ENCODE results near the gene VPS13A. TPM values are rescaled to one million over a fixed set of nuclear protein-coding genes. Genes with fewer than 3 reads are reported as not detected.
A peak's percentile ranks its signal among the peaks of the same experiment; 100 is the strongest.

VPS13A gene
- total RNA-seq, 1 donor from 2014 or later = 29.3 TPM

GRCh38 chr9:77175151-77175550 lies 2.2 kb upstream of the VPS13A start:
- peaks cover 23% of the 10 kb centered on the region for H3K4me1 Mint-ChIP-seq
- H3K4me3 Mint-ChIP-seq = peak overlapping the region; percentile 54
- DNase-seq (ENCODE audit: low read depth, low spot score) = no peak
- TF ChIP-seq, protein P1, sequence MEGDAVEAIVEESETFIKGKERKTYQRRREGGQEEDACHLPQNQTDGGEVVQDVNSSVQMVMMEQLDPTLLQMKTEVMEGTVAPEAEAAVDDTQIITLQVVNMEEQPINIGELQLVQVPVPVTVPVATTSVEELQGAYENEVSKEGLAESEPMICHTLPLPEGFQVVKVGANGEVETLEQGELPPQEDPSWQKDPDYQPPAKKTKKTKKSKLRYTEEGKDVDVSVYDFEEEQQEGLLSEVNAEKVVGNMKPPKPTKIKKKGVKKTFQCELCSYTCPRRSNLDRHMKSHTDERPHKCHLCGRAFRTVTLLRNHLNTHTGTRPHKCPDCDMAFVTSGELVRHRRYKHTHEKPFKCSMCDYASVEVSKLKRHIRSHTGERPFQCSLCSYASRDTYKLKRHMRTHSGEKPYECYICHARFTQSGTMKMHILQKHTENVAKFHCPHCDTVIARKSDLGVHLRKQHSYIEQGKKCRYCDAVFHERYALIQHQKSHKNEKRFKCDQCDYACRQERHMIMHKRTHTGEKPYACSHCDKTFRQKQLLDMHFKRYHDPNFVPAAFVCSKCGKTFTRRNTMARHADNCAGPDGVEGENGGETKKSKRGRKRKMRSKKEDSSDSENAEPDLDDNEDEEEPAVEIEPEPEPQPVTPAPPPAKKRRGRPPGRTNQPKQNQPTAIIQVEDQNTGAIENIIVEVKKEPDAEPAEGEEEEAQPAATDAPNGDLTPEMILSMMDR (conservative IDR thresholded peaks at IDR 0.05) = no peak
- no peaks in the 10 kb centered on the region for H3K9me3 Mint-ChIP-seq
- H3K27me3 Mint-ChIP-seq (ENCODE audit: low read depth) = peaks cover 12% of the 10 kb centered on the region
- no peak overlapping the region for H3K27ac Mint-ChIP-seq (ENCODE audit: unreplicated experiment)
- H3K36me3 Mint-ChIP-seq (ENCODE audit: low read depth) = no peaks in the 10 kb centered on the region

GRCh38 chr9:77176106-77176505 lies 1.2 kb upstream of the VPS13A start:
- H3K4me1 Mint-ChIP-seq = peaks cover 23% of the 10 kb centered on the region
- no peaks in the 10 kb centered on the region for H3K36me3 Mint-ChIP-seq (ENCODE audit: low read depth)
- no peak for DNase-seq (ENCODE audit: low read depth, low spot score)
- peak overlapping the region; percentile 97 for H3K4me3 Mint-ChIP-seq
- H3K9me3 Mint-ChIP-seq = no peaks in the 10 kb centered on the region
- no peak overlapping the region for H3K27ac Mint-ChIP-seq (ENCODE audit: unreplicated experiment)
- TF ChIP-seq, protein P1 (conservative IDR thresholded peaks at IDR 0.05) = no peak
- H3K27me3 Mint-ChIP-seq (ENCODE audit: low read depth) = peaks cover 12% of the 10 kb centered on the region

- TF ChIP-seq, protein P1 (conservative IDR thresholded peaks at IDR 0.05) = no peak
- no peak for DNase-seq (ENCODE audit: low read depth, low spot score)
- no peaks in the 10 kb centered on the region for H3K36me3 Mint-ChIP-seq (ENCODE audit: low read depth)
- peaks cover 23% of the 10 kb centered on the region for H3K4me1 Mint-ChIP-seq
- peak overlapping the region; percentile 97 for H3K4me3 Mint-ChIP-seq
- H3K27me3 Mint-ChIP-seq (ENCODE audit: low read depth) = peaks cover 12% of the 10 kb centered on the region
- peak overlapping the region; percentile 30 for H3K27ac Mint-ChIP-seq (ENCODE audit: unreplicated experiment)
- H3K9me3 Mint-ChIP-seq = no peaks in the 10 kb centered on the region
These were observed 620 bp upstream of the VPS13A start for GRCh38 chr9:77176686-77177142.

DNA sequence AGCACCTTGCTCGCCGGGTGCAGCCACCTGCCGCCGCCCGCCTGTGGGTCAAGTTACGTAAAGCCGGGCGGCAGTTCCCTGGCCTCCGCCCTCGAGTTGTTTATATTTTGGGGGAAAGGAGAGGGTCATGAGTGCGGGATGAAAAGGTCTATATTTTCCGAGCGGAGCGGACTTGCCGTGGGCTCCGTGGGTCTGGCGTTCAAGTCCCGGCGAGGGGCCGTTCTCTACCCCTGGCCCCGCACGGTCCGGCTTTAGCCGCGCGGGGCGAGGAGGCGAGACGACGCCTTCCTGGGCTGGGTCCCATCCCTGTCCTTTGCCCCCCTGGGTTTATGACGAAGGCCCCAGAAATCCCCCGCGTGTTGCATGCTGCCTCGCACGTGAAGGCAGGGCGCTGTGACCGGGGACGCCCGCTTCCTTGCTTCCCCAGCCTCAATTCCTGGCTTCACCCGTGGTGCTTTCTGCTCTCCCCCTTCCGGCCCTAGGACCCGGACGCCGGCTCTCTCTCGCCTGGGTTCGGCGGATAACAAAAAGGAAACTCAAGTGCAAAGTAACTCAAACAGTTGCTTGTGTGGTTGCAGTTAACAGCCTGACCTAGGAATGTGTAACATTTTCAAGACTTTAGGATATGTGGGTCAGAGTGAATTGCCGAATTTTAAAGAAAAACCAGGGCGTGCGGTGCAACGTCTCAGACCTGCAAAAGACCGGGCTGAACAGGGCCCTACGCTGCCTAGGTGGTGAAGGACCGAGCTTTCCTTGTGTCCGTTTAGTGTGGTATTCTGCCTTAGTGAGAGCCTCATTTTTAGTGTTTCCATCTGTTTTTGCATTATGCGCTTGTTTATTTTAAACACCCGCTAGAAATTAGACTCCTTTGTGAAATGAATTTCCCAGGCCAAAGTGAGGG lies 810 bp downstream of the VPS13A start:
- peak; percentile 36 for DNase-seq (ENCODE audit: low read depth, low spot score)
- Mint-ChIP-seq H3K36me3 (ENCODE audit: low read depth) (no peaks in the 10 kb centered on the region), H3K27ac (ENCODE audit: unreplicated experiment) (peak overlapping the region; percentile 72), H3K4me3 (peak overlapping the region; percentile 97), H3K27me3 (ENCODE audit: low read depth) (peaks cover 8% of the 10 kb centered on the region), H3K9me3 (no peaks in the 10 kb centered on the region), H3K4me1 (peaks cover 23% of the 10 kb centered on the region)
- TF ChIP-seq, protein P1 (conservative IDR thresholded peaks at IDR 0.05) = no peak

- Mint-ChIP-seq H3K27ac (ENCODE audit: unreplicated experiment) (no peak overlapping the region), H3K36me3 (ENCODE audit: low read depth) (no peaks in the 10 kb centered on the region), H3K4me3 (peak overlapping the region; percentile 97), H3K4me1 (peaks cover 23% of the 10 kb centered on the region), H3K9me3 (no peaks in the 10 kb centered on the region), H3K27me3 (ENCODE audit: low read depth) (peaks cover 8% of the 10 kb centered on the region)
- TF ChIP-seq, protein P1 (conservative IDR thresholded peaks at IDR 0.05) = no peak
- DNase-seq (ENCODE audit: low read depth, low spot score) = no peak
These were observed 2.7 kb downstream of the VPS13A start for GRCh38 chr9:77180056-77180455.
